PC-3 (cell line): ENCODE results near the gene ECE1. TPM values are rescaled to one million over a fixed set of nuclear protein-coding genes. Genes with fewer than 3 reads are reported as not detected.

ENCODE experiments used
- ATAC-seq: fragments of 200-7000 bp; cut with Tn5 transposase; 2 replicates; pipeline ENCODE4 v1.9.1; 2020; ENCODE audit warnings: mild to moderate bottlenecking, moderate library complexity
- BruUV-seq: library from RNA; stranded (reverse); fragments of 400-500 nt; replicated peaks from 2 replicates; lab custom pipeline; 2021; lab: Mats Ljungman, UMichigan
- CTCF ChIA-PET: fragments of 300-600 bp; sonication (Branson Sonifier 250); formaldehyde crosslinking; loops from one replicate; lab custom pipeline; 2022; ENCODE audit warnings: antibody characterized with exemption; lab: Charles Lee
- POLR2A ChIA-PET: fragments of 300-600 bp; sonication (Branson Sonifier 250); formaldehyde crosslinking; loops from one replicate; lab custom pipeline; 2022; ENCODE audit warnings: antibody characterized with exemption; ENCODE audit not compliant: unreplicated experiment; lab: Charles Lee
- DNase-seq: peaks from one replicate; pipeline ENCODE4 v3.0.0-alpha.2; 2015
- H2AFZ ChIP-seq: fragments of 300-600 bp; sonication (generic); 2 replicates; pipeline ENCODE4 v1.6.0; 2016; ENCODE audit warnings: antibody characterized with exemption, low read length
- H3F3A ChIP-seq: fragments of 300-600 bp; sonication (generic); one replicate; pipeline ENCODE4 v1.6.0; 2017; ENCODE audit warnings: antibody characterized with exemption, low read length, control low read depth, mild to moderate bottlenecking; ENCODE audit not compliant: unreplicated experiment
- H3K27ac ChIP-seq: fragments of 300-600 bp; sonication (generic); 2 replicates; pipeline ENCODE4 v1.5.1; 2016; ENCODE audit warnings: mild to moderate bottlenecking, low read length
- H3K27me3 ChIP-seq: fragments of 300-600 bp; sonication (generic); 2 replicates; pipeline ENCODE4 v1.6.1; 2016; ENCODE audit warnings: low read length, mixed read lengths
- H3K36me3 ChIP-seq: fragments of 300-600 bp; sonication (generic); 2 replicates; pipeline ENCODE4 v1.6.1; 2016; ENCODE audit warnings: low read depth, mixed run types, low read length, mixed read lengths
- H3K4me1 ChIP-seq: fragments of 300-600 bp; sonication (generic); 2 replicates; pipeline ENCODE4 v1.5.1; 2016; ENCODE audit warnings: low read length; ENCODE audit not compliant: insufficient read depth
- H3K4me2 ChIP-seq: fragments of 300-600 bp; sonication (generic); 2 replicates; pipeline ENCODE4 v1.6.0; 2016; ENCODE audit warnings: low read length
- H3K4me3 ChIP-seq: fragments of 300-600 bp; sonication (generic); 2 replicates; pipeline ENCODE4 v1.5.1; 2016; ENCODE audit warnings: mild to moderate bottlenecking, low read length, mixed read lengths
- H3K79me2 ChIP-seq: fragments of 300-600 bp; sonication (generic); 2 replicates; pipeline ENCODE4 v1.6.1; 2017; ENCODE audit warnings: low read length, mixed read lengths
- H3K9ac ChIP-seq: fragments of 300-600 bp; sonication (generic); 2 replicates; pipeline ENCODE4 v1.6.0; 2016; ENCODE audit warnings: mild to moderate bottlenecking, low read length
- H3K9me2 ChIP-seq: fragments of 300-600 bp; sonication (generic); replicated peaks from 2 replicates; pipeline ENCODE4 v1.6.1; 2016; ENCODE audit warnings: mixed run types, low read length, mixed read lengths
- H3K9me3 ChIP-seq: fragments of 300-600 bp; sonication (generic); 2 replicates; pipeline ENCODE4 v1.6.1; 2016; ENCODE audit warnings: low read length, mixed read lengths
- H4K20me1 ChIP-seq: fragments of 300-600 bp; sonication (generic); 2 replicates; pipeline ENCODE4 v1.6.1; 2016; ENCODE audit warnings: low read length, mixed read lengths
- EZH2 ChIP-seq: fragments of 300-600 bp; sonication (generic); IDR thresholded peaks from one replicate; pipeline ENCODE4 v1.6.1; 2017; ENCODE audit warnings: antibody characterized with exemption, mild to moderate bottlenecking, low read length; ENCODE audit not compliant: unreplicated experiment
- EZH2phosphoT487 ChIP-seq: fragments of 300-600 bp; sonication (generic); IDR thresholded peaks from 2 replicates; pipeline ENCODE4 v1.6.1; 2018; ENCODE audit warnings: mild to moderate bottlenecking, antibody characterized with exemption, low read length, borderline replicate concordance
- intact Hi-C: fragments of 100-400 bp; cut with micrococcal nuclease; formaldehyde crosslinking; loops from 2 replicates; pipeline ENCODE4 v1.9.0; 2023
- total RNA-seq: library from RNA; depleted of rRNA; stranded (reverse); fragments of >200 nt; gene quantifications from 2 replicates; pipeline ENCODE4 v1.2.3, GENCODE V29; 2014
- TF ChIP-seq, protein P1 (sequence below): fragments of 300-600 bp; sonication (generic); conservative IDR thresholded peaks from 2 replicates; pipeline ENCODE4 v1.5.1; 2017; ENCODE audit warnings: antibody characterized with exemption, low read depth, mild to moderate bottlenecking, low read length

ECE1 gene
- total RNA-seq, 1 experiment from 2014 or later = 86.8 TPM

DNA sequence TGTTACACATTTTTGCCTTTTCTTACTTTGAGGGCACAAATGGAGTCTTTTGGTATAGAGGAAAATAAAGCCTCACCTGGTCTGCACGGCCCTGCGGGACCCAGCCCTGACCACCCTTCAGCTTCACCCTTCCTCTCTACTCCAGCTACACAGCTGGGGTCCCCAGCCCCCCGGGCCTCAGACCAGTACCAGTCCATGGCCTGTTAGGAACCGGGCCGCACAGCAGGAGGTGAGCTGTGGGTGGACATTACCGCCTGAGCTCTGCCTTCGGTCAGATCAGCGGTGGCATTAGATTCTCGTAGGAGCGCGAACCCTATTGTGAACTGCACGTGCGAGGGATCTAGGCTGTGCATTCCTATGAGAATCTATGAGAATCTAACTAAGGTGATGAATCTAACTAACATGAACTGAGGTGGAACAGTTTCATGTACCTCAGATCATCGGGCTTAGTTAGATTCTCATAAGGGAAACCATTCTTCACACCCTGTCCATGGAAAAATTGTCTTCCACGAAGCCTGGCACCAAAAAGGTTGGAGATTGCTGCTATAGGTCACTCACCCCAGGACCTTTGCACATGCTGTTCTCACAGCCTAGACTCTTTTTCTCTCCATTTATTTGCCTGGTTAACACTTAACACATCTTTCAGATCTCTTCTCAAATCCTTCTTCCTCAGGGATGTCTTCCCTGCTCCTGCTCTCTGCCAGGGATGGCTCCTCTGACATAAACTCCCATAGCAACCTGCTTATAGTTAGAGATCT, 37.5 kb upstream of the ECE1 start:
- Histone ChIP-seq H3K27ac (no peak overlapping the region), H3K9me2 (no peaks in the 10 kb centered on the region), H3K27me3 (no peaks in the 10 kb centered on the region), H3K9ac (no peak overlapping the region), H3K79me2 (peaks cover 75% of the 10 kb centered on the region), H2AFZ (no peak overlapping the region), H3F3A (peaks cover 11% of the 10 kb centered on the region), H3K36me3 (peaks cover 4% of the 10 kb centered on the region; the same call in 1 of the 2 replicates), H4K20me1 (no peaks in the 10 kb centered on the region), H3K4me2 (no peak overlapping the region), H3K4me1 (peaks cover 65% of the 10 kb centered on the region), H3K4me3 (no peak overlapping the region), H3K9me3 (no peaks in the 10 kb centered on the region)
- ChIA-PET POLR2A (no interaction called here), CTCF (no interaction called here)
- DNase-seq (no peak), ATAC-seq (no peak)
- TF ChIP-seq EZH2 = no peak
- TF ChIP-seq EZH2phosphoT487 = no peak
- TF ChIP-seq, protein P1, sequence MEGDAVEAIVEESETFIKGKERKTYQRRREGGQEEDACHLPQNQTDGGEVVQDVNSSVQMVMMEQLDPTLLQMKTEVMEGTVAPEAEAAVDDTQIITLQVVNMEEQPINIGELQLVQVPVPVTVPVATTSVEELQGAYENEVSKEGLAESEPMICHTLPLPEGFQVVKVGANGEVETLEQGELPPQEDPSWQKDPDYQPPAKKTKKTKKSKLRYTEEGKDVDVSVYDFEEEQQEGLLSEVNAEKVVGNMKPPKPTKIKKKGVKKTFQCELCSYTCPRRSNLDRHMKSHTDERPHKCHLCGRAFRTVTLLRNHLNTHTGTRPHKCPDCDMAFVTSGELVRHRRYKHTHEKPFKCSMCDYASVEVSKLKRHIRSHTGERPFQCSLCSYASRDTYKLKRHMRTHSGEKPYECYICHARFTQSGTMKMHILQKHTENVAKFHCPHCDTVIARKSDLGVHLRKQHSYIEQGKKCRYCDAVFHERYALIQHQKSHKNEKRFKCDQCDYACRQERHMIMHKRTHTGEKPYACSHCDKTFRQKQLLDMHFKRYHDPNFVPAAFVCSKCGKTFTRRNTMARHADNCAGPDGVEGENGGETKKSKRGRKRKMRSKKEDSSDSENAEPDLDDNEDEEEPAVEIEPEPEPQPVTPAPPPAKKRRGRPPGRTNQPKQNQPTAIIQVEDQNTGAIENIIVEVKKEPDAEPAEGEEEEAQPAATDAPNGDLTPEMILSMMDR = no peak
- BruUV-seq = no TSS peak
- intact Hi-C loops = no loop called here

DNA sequence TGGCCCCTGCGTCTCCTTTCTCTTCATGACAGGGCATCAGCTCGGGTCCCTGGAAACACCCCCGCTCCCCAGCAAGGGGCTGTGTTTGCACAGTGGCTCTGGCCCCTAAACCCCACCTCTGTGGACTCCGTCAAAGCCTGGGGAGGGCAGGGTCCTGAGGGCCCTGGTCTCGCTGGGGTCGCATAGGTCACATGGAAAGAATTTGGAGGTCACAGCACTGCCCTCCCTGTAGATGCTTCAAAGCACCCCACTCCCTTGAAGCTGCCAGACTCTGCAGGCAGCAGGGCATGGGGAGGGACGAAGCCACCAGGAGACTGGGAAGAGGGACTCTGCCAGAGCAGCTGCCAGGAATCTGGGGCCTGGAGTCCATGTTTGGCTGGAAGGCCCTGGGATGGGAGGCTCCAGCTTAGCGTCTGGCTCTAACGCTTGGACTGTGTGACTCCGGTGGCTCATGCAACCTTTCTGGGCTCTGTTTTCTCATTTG, 36.6 kb upstream of the ECE1 start:
- Histone ChIP-seq H3K9me3 (no peaks in the 10 kb centered on the region), H3K4me3 (no peak overlapping the region), H3F3A (peaks cover 11% of the 10 kb centered on the region), H3K4me1 (peaks cover 70% of the 10 kb centered on the region), H4K20me1 (no peaks in the 10 kb centered on the region), H3K9ac (no peak overlapping the region), H3K36me3 (peaks cover 4% of the 10 kb centered on the region; the same call in 1 of the 2 replicates), H3K27ac (peak overlapping the region; percentile 95; the same call in 1 of the 2 replicates), H3K27me3 (no peaks in the 10 kb centered on the region), H3K4me2 (no peak overlapping the region), H3K9me2 (no peaks in the 10 kb centered on the region), H3K79me2 (peaks cover 78% of the 10 kb centered on the region), H2AFZ (no peak overlapping the region)
- no peak for TF ChIP-seq EZH2phosphoT487
- ChIA-PET POLR2A (no interaction called here), CTCF (no interaction called here)
- ATAC-seq = no peak
- DNase-seq = no peak
- no TSS peak for BruUV-seq
- intact Hi-C loops = no loop called here

DNA sequence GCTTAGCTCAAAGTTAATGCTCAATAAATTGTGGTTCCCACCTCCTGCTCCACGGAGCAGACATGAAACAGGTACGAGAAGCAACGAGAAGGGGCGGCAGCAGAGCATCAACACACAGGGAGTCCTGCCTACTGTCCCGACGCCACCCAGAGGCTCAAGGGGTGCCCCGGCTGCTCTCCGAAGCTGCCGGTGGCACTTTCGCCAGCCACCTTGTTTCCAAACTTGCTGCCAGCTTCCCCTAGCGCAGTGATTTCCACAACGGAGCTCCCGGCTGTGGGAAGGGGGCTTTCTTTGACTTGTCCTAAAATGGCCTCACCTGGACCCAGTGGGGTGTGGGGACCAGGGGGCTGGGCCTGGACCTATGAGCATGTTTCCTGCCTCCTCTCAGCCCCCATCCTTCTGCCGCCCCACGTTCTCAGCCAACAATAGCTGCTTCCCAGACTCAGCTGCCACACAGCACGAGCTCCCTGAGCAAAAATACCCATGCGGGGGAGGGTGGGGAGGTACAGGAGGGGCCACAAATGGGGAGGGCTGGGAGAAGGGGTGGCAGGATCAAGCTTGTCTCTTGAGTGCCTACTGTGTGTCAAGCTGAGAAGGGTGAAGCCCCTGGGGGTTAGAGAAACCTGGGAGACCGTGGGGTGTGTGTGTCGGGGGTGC, 35.6 kb upstream of the ECE1 start:
- peaks cover 79% of the 10 kb centered on the region for H3K79me2 ChIP-seq
- H3K4me3 ChIP-seq = no peak overlapping the region
- H3K27me3 ChIP-seq = no peaks in the 10 kb centered on the region
- peak overlapping the region; percentile 83 for H3K4me2 ChIP-seq
- ATAC-seq (no peak), DNase-seq (no peak)
- peak overlapping the region; percentile 95 for H3K27ac ChIP-seq
- H3K9ac ChIP-seq = peak overlapping the region; percentile 72
- ChIA-PET POLR2A (interaction anchor here (0.6 to 1.0 kb wide), 3 partner anchors 20 to 121 kb away, joined by 4 to 13 read pairs (median 5); no protein-coding TSS in a partner anchor), CTCF (interaction anchor here (0.5 kb wide), 1 partner anchor 30 kb away, joined by 11 read pairs; no protein-coding TSS in a partner anchor)
- H2AFZ ChIP-seq = no peak overlapping the region
- no peak for TF ChIP-seq EZH2
- BruUV-seq = no TSS peak
- H3K4me1 ChIP-seq = peaks cover 70% of the 10 kb centered on the region
- H3K9me3 ChIP-seq = no peaks in the 10 kb centered on the region
- H3K9me2 ChIP-seq = no peaks in the 10 kb centered on the region
- peaks cover 4% of the 10 kb centered on the region; the same call in 1 of the 2 replicates for H3K36me3 ChIP-seq
- H3F3A ChIP-seq = peaks cover 11% of the 10 kb centered on the region
- intact Hi-C loops = no loop called here
- no peaks in the 10 kb centered on the region for H4K20me1 ChIP-seq
